ENCODE measurements around the gene CITED1.

Gene CITED1

DNA sequence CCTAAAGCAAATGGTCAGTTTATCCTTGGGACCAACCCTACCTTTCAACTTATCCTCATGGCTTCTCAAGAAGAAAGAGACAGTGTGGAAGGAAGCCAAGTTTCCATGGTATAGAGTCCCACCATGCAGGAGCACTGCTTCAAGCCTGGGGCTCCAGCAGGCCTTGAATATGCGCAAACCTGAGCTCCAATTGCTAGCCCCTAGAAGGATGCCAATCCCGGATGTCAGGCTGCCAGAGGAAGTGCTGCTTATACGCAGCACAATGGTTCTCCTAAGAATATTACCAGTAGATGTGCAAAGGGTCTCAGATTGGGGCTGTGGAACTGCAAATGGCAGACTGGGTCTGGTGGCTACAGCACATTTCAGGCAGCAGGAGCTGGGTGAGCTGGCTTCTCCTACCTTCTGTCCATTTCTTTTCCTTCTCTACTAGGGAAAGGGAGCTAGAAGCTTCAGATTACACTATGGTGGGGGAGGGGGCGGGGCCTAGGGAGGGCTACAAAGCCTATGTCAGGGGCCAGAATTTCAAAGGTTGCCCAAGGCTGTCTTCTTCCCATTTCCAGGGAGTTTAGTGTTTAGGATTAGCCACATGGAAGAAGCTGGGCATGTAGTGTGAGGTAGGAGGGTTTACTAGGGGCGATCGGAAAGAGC is 40.7 kb upstream of the CITED1 start:
- H3K4me3 ChIP-seq (ENCODE audit: low read length), result no peak overlapping the region

DNA sequence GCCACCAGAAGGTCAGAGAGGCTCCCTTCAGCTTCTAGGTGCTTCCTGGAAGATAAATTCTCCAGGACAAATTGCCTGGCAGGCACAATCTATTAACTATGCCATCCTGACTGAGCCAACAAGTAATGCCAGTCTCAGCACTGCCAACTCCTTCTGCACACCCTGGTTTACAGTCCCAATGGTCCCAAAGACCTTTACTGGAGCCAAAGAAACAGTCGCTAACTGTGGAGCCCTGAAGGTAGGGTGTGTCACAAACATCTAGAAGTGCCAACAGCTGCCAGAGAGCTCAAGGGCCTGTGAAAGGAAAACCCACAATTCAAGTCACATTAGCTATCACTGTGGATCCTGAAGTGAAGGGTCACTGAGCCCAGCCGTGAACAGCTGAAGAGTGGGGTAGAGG is 34.9 kb upstream of the CITED1 start:
- Histone ChIP-seq H3K27me3 (ENCODE audit: control insufficient read depth, low read length) (no peaks in the 10 kb centered on the region), H3K9me2 (replicated peaks; ENCODE audit: control insufficient read depth, low read length) (no peaks in the 10 kb centered on the region), H3K27ac (ENCODE audit: low read depth, low read length) (no peak overlapping the region), H3K4me2 (ENCODE audit: low read length) (no peak overlapping the region), H4K20me1 (ENCODE audit: control insufficient read depth, insufficient read depth, low read depth, low read length) (no peaks in the 10 kb centered on the region), H3K9me3 (ENCODE audit: control insufficient read depth, insufficient read depth, low read length) (no peaks in the 10 kb centered on the region), H3K4me1 (ENCODE audit: control insufficient read depth, low read length) (no peaks in the 10 kb centered on the region), H3K4me3 (ENCODE audit: low read length) (no peak overlapping the region), H3F3A (ENCODE audit: control insufficient read depth, insufficient read depth) (no peaks in the 10 kb centered on the region), H3K79me2 (ENCODE audit: control insufficient read depth, low read length) (no peaks in the 10 kb centered on the region), H3K36me3 (ENCODE audit: control insufficient read depth, low read length) (no peaks in the 10 kb centered on the region)
- TF ChIP-seq EZH2phosphoT487 (IDR thresholded peaks at IDR 0.05; ENCODE audit: borderline replicate concordance, low read length) (no peak), CTCF (IDR thresholded peaks at IDR 0.05; ENCODE audit: low read depth, low read length, poor library complexity, severe bottlenecking) (no peak)

More for the DNA sequence above, 40.7 kb upstream of the CITED1 start:
- TF ChIP-seq EZH2phosphoT487 (IDR thresholded peaks at IDR 0.05; ENCODE audit: borderline replicate concordance, low read length) (no peak), CTCF (IDR thresholded peaks at IDR 0.05; ENCODE audit: low read depth, low read length, poor library complexity, severe bottlenecking) (no peak)
- H3K4me1 ChIP-seq (ENCODE audit: control insufficient read depth, low read length), result no peaks in the 10 kb centered on the region
- no peaks in the 10 kb centered on the region for H3F3A ChIP-seq (ENCODE audit: control insufficient read depth, insufficient read depth)
- no peaks in the 10 kb centered on the region for H3K9me2 ChIP-seq (replicated peaks; ENCODE audit: control insufficient read depth, low read length)
- no peaks in the 10 kb centered on the region for H4K20me1 ChIP-seq (ENCODE audit: control insufficient read depth, insufficient read depth, low read depth, low read length)
- H3K27me3 ChIP-seq (ENCODE audit: control insufficient read depth, low read length), result no peaks in the 10 kb centered on the region
- H3K36me3 ChIP-seq (ENCODE audit: control insufficient read depth, low read length), result no peaks in the 10 kb centered on the region
- H3K9me3 ChIP-seq (ENCODE audit: control insufficient read depth, insufficient read depth, low read length), result no peaks in the 10 kb centered on the region
- no peak overlapping the region for H3K27ac ChIP-seq (ENCODE audit: low read depth, low read length)
- no peaks in the 10 kb centered on the region for H3K79me2 ChIP-seq (ENCODE audit: control insufficient read depth, low read length)
- H3K4me2 ChIP-seq (ENCODE audit: low read length), result no peak overlapping the region

- no peaks in the 10 kb centered on the region for H4K20me1 ChIP-seq (ENCODE audit: control insufficient read depth, insufficient read depth, low read depth, low read length)
Measured at GRCh38 chrX:72340041-72340440, 34.3 kb upstream of the CITED1 start.

More at GRCh38 chrX:72340041-72340440, 34.3 kb upstream of the CITED1 start:
- Histone ChIP-seq H3K36me3 (ENCODE audit: control insufficient read depth, low read length) (no peaks in the 10 kb centered on the region), H3K4me1 (ENCODE audit: control insufficient read depth, low read length) (no peaks in the 10 kb centered on the region), H3K9me3 (ENCODE audit: control insufficient read depth, insufficient read depth, low read length) (no peaks in the 10 kb centered on the region), H3K9me2 (replicated peaks; ENCODE audit: control insufficient read depth, low read length) (no peaks in the 10 kb centered on the region), H3K79me2 (ENCODE audit: control insufficient read depth, low read length) (no peaks in the 10 kb centered on the region), H3K27me3 (ENCODE audit: control insufficient read depth, low read length) (no peaks in the 10 kb centered on the region), H3K27ac (ENCODE audit: low read depth, low read length) (no peak overlapping the region), H3F3A (ENCODE audit: control insufficient read depth, insufficient read depth) (no peaks in the 10 kb centered on the region), H3K4me2 (ENCODE audit: low read length) (no peak overlapping the region), H3K4me3 (ENCODE audit: low read length) (no peak overlapping the region)
- TF ChIP-seq EZH2phosphoT487 (IDR thresholded peaks at IDR 0.05; ENCODE audit: borderline replicate concordance, low read length) (no peak), CTCF (IDR thresholded peaks at IDR 0.05; ENCODE audit: low read depth, low read length, poor library complexity, severe bottlenecking) (no peak)

Measured in DOHH2 (cell line).